GM12878 (cell line): Measurements from ENCODE around the gene FOXP1.

Experiments
- CBX5 ChIP-seq: sonication (generic); IDR thresholded peaks from 2 replicates; pipeline ENCODE4 v1.6.1; 2016; ENCODE audit warnings: low read depth, moderate library complexity, mild to moderate bottlenecking, inconsistent platforms
- CEBPB ChIP-seq, 2 experiments: fragments of 150-350 bp in 1 of 2; IDR thresholded peaks; 2 replicates each; pipeline ENCODE4 v1.6.1; 2012 to 2014; ENCODE audit warnings: low read depth in 2 of 2, low read length in 2 of 2, borderline replicate concordance in 1 of 2, inconsistent platforms in 1 of 2
- ESRRA ChIP-seq: IDR thresholded peaks from 2 replicates; pipeline ENCODE4 v1.6.1; 2012; ENCODE audit warnings: mild to moderate bottlenecking, low read length, improper control_type of control experiment
- EZH2 ChIP-seq: IDR thresholded peaks from 2 replicates; pipeline ENCODE4 v1.6.1; 2012; ENCODE audit warnings: low read depth, mild to moderate bottlenecking, control low read depth, inconsistent platforms, low read length, borderline replicate concordance; ENCODE audit not compliant: control insufficient read depth
- FOS ChIP-seq: IDR thresholded peaks from 3 replicates; pipeline ENCODE4 v1.6.1; 2011; ENCODE audit warnings: borderline replicate concordance; ENCODE audit not compliant: insufficient read length; ENCODE audit errors: extremely low read depth
- HDAC2 ChIP-seq: fragments of 200-600 bp; sonication (generic); IDR thresholded peaks from 2 replicates; pipeline ENCODE4 v1.6.1; 2017
- NFYB ChIP-seq: IDR thresholded peaks from 2 replicates; pipeline ENCODE4 v1.6.1; 2011; ENCODE audit warnings: low read depth, mild to moderate bottlenecking, low read length, improper control_type of control experiment, moderate library complexity; ENCODE audit not compliant: insufficient read depth
- POLR2A ChIP-seq: IDR thresholded peaks from 2 replicates; pipeline ENCODE4 v1.6.1; 2011; ENCODE audit warnings: low read depth, mild to moderate bottlenecking, low read length
- POLR2AphosphoS2 ChIP-seq: IDR thresholded peaks from 2 replicates; pipeline ENCODE4 v1.6.1; 2011; ENCODE audit warnings: low read depth, mild to moderate bottlenecking, low read length, improper control_type of control experiment, moderate library complexity
- RUNX3 ChIP-seq: IDR thresholded peaks from 2 replicates; pipeline ENCODE4 v1.6.1; 2012; ENCODE audit warnings: low read length, inconsistent platforms
- TAF1 ChIP-seq: IDR thresholded peaks from 2 replicates; pipeline ENCODE4 v1.6.1; 2011; ENCODE audit warnings: mild to moderate bottlenecking, low read depth, low read length, borderline replicate concordance
- TCF12 ChIP-seq: IDR thresholded peaks from 2 replicates; pipeline ENCODE4 v1.6.1; 2011; ENCODE audit warnings: low read depth, mild to moderate bottlenecking, low read length
- TF ChIP-seq, protein P1 (sequence below), 3 experiments: IDR thresholded peaks in 2 of 3; conservative IDR thresholded peaks in 1 of 3; 2 replicates each; pipeline ENCODE4 v1.5.1; 2011; ENCODE audit warnings: low read depth in 3 of 3, low read length in 3 of 3, mild to moderate bottlenecking in 3 of 3, control low read depth in 2 of 3, moderate library complexity in 2 of 3, inconsistent platforms in 1 of 3, mixed read lengths in 1 of 3; ENCODE audit not compliant: control insufficient read depth in 2 of 3, insufficient read depth in 1 of 3; ENCODE audit errors: extremely low read depth in 1 of 3
- TF ChIP-seq, protein P2 (sequence below): IDR thresholded peaks from 2 replicates; pipeline ENCODE4 v1.6.1; 2012; ENCODE audit warnings: low read depth, low read length, improper control_type of control experiment

- TF ChIP-seq, protein P1, sequence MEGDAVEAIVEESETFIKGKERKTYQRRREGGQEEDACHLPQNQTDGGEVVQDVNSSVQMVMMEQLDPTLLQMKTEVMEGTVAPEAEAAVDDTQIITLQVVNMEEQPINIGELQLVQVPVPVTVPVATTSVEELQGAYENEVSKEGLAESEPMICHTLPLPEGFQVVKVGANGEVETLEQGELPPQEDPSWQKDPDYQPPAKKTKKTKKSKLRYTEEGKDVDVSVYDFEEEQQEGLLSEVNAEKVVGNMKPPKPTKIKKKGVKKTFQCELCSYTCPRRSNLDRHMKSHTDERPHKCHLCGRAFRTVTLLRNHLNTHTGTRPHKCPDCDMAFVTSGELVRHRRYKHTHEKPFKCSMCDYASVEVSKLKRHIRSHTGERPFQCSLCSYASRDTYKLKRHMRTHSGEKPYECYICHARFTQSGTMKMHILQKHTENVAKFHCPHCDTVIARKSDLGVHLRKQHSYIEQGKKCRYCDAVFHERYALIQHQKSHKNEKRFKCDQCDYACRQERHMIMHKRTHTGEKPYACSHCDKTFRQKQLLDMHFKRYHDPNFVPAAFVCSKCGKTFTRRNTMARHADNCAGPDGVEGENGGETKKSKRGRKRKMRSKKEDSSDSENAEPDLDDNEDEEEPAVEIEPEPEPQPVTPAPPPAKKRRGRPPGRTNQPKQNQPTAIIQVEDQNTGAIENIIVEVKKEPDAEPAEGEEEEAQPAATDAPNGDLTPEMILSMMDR (IDR thresholded peaks at IDR 0.05 in 2 of 3, conservative IDR thresholded peaks at IDR 0.05 in 1 of 3; ENCODE audit: control insufficient read depth in 2 of 3, extremely low read depth in 1 of 3, insufficient read depth in 1 of 3, low read depth in 3 of 3, low read length in 3 of 3) = no peak
- no peak for TF ChIP-seq EZH2
- TF ChIP-seq, protein P2, sequence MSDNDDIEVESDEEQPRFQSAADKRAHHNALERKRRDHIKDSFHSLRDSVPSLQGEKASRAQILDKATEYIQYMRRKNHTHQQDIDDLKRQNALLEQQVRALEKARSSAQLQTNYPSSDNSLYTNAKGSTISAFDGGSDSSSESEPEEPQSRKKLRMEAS = no peak
- no peak for TF ChIP-seq POLR2A
- TF ChIP-seq TCF12 = no peak
- TF ChIP-seq ESRRA = no peak
- no peak for TF ChIP-seq FOS
- no peak for TF ChIP-seq TAF1
- TF ChIP-seq NFYB = no peak
- TF ChIP-seq HDAC2 = no peak
- no peak for TF ChIP-seq CEBPB (IDR thresholded peaks at IDR 0.05; ENCODE audit: borderline replicate concordance in 1 of 2, low read depth in 2 of 2, low read length in 2 of 2)
- no peak for TF ChIP-seq RUNX3
- no peak for TF ChIP-seq CBX5
- TF ChIP-seq POLR2AphosphoS2 = no peak
Measured at GRCh38 chr3:71277341-71277740, 306.2 kb downstream of the FOXP1 start.
